RPMI7951 (cell line): ENCODE results near the gene ERMARD. TPM values are rescaled to one million over a fixed set of nuclear protein-coding genes. Genes with fewer than 3 reads are reported as not detected.

Source experiments
- DNase-seq: peaks from one replicate; pipeline ENCODE4 v3.0.0-alpha.2; 2012; ENCODE audit warnings: low read depth
- total RNA-seq: library from RNA; depleted of rRNA; stranded (reverse); fragments of >200 nt; shearing (Covaris generic); gene quantifications from 2 replicates; pipeline ENCODE4 v1.2.3, GENCODE V29; 2014; rRNA removed

ERMARD gene
- total RNA-seq = 15.6 and 15.9 TPM in 2 replicates

DNA sequence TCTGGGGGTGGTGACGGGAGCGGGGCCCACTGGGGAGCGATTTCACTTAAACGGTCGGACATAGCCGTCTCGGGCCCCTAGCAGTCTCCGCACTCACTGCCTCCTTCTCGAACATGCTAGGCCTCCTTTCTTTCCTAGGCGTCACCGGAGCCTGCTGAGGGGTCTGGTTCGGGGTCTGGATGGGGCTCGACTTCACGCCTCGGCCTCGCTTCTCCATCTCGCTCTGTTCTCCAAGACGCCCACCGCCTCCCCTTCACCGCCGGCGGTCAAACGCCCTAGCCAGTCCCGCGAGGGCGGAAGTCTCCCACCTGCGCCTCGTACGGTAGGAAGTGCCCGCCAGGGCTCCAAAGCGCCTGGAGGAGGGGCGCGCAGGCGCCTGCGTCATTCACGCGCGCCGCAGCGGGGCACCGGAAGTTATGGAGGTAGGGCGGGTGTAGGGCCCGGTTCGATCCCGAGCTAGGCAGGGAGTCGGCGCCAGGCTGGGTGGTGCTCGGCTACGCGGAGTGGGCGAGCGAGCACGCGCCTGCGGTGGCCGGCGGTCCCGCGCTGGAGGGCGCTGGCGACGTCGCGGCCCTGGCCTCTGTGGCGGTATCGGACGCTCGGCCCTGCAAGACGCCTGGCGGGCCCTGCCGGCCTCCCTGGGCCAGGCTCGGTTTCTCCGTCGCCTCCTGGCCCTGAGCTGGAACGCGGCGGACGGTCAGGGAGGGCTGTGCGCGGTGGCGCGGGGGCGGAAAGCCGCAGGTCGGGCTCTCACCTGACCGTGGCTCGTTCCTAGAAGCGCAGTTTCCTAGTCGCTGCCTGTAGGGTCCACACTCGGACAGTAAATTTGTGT is at the start of gene ERMARD, which contains the start of gene DYNLT2:
Gene ERMARD, plus strand, starts transcription at position 381 of the 832 bp plus-strand sequence. Its CDS starts 36 bp downstream, at position 417.
Gene DYNLT2, minus strand, starts transcription at position 331 of the 832 bp plus-strand sequence. Its CDS starts 114 bp downstream, at position 217.
- peak; percentile 91 for DNase-seq

DNA sequence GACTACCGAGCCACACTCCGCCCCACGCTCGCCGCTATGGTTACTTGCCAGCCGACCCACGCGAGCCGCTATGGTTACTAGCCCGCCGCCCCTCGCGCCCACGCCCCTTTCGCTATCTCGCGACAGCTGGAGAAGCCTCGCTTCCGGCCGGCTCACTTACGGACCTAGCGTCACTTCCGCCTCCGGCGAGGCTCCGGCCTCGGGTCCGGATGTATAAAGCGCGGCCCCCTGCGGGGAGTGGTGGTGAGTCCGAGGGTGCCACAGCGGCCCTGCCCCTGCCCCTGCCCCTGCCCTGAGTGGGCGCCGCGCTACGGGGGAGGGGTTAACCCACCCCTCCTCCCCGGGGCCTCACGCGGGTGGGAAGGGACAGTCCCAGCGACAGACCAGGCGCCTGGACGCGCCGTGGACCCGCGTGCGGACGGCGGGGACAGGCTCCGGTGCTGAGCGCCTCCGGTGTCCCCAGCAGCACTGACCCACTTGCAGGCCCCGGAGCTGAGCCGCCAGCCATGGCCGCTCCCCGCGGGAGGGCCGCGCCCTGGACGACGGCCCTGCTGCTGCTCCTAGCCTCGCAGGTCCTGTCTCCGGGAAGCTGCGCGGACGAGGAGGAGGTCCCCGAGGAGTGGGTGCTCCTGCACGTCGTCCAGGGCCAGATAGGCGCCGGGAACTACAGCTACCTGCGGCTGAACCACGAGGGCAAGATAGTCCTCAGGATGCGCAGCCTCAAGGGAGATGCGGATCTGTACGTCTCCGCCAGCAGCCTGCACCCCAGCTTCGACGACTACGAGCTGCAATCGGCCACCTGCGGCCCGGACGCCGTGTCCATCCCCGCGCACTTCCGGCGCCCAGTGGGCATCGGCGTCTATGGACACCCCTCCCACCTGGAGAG is 49.2 kb upstream of the ERMARD start, which contains the start of the genes C6orf120 and WDR27:
Gene C6orf120, plus strand, starts transcription at position 173 of the 886 bp plus-strand sequence. Its CDS starts 334 bp downstream, at position 507.
Gene WDR27, minus strand, starts transcription at position 76 of the 886 bp plus-strand sequence. CDS start 13,024 bp downstream, outside the sequence.
- peak; percentile 96 for DNase-seq

DNA sequence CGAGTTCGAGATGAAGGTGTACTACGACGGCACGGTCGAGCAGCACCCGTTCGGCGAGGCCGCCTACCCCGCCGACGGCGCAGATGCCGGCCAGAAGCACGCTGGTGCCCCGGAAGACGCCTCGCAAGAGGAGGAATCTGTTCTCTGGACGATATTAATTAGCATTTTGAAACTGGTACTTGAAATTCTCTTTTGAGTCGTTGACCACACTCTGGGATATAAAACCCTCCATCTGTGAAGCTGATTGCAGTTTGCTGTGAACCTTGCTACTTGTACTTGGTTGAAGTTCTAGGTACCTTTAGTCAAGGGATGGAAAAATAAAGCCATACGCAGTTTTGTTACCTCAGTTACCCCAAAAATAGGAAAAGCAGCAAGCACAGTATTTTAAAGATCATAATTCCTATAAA is 48.6 kb upstream of the ERMARD start:
- DNase-seq = no peak

DNA sequence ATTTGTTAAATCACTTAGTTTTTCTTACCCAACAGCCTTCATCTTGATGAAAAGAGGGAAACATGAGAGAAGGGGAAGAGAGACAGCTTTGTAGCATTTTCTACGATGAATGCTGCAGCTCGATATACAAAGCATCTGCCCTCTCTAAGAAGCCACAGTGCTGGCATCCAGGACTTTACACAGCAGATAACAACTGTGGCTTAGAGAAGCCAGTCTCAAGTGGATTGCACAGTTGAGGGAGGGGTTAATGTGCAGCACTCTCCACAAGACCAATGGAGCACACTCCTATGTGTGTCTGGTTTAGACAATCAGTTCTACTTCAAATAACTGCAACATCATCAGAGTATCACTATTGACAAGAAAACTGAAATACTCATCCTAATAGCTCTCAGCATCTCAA is 43.6 kb upstream of the ERMARD start:
- DNase-seq = no peak

DNA sequence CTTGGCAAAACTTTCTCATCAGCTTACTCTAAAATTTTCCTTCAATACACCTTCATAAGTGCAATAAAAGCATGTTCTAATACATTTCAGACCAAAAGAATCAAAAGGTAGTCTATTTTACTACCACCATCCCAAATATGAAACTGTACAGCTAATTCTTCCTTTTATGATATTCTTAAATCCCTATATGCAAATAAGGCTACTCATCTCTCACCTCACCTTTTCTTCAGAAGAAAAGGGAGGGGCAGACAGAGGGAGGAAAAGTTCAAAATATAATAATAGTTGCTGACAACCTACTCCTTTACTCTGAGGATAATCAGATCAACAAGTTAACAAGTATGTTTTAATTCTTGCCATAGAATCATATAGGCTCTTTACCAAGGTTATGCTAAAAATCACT is 42.1 kb upstream of the ERMARD start:
- no peak for DNase-seq

DNA sequence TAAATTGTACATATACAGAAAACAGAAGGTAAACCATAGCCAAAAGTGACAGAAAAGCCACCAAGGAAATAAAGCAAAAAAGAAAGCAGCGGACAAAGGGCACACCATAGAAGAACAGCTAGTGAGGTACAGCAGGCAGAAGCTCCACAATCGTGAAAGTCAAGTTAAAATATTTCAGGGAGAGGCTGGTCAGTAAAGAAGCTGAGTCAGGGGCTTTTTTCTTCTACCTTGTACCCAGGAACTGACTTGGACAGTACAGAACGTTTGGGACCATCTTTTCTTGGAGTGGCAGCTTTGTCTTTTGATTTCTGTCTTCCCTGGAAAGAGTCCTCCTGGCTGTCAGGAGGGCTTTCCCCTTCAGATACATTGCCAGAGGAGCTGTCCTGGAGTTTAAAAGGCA is 41.4 kb upstream of the ERMARD start:
- DNase-seq = no peak

DNA sequence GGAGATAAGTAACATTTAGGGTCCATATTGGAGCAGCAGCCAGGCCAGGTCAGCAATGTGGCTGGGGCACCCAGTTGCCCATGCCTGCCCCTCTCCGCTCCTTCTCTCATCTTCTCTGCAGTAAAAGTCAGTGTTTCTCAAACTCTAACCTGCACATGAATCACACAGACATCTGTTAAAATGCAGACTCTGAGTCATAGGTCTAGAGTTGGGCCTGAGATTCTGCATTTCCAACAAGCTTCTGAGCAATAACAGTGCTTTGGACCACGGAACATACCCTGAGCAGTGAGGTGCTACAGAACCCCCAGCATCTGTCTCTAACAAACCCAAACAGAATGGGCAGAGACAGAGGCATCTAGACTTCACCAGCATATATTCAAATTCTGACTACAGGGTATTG is 37.2 kb upstream of the ERMARD start:
- DNase-seq = no peak

DNA sequence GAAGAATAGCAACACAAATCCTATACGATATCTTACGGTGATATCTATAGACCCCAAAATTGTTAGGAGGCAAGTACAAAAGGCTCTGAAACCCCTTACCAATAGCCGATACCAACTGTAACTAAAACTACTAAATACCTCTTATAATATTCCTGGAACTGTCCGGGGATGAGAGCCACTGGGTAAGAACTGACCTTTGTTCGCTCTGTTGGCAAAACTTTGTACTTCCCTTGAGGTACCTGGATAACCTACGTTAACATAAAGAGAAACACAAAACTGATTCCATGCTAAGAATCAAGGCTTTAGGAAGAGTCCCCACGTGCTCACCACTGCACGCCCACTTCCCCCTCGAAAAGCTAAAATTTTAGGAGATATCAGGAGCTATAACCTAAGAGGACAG is 36.8 kb upstream of the ERMARD start:
- no peak for DNase-seq

DNA sequence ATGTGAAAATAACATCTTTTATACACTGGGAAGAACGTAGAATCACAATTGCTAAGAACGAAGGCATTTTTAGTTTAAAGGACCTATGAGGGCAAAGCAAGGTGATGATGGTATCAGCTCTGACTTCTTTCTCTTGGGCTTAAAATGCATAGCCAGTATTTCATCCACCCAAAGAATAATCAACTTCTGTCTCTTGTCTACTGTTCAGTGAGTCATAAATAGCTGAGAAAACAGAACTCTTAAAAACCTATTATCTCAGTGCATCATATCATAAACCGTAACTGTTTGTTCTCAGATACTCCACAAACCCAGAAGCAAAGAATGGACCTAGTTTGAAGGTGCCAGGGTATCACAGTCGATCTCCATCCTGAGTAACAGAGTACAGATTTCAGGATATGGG is 32.3 kb upstream of the ERMARD start:
- no peak for DNase-seq

DNA sequence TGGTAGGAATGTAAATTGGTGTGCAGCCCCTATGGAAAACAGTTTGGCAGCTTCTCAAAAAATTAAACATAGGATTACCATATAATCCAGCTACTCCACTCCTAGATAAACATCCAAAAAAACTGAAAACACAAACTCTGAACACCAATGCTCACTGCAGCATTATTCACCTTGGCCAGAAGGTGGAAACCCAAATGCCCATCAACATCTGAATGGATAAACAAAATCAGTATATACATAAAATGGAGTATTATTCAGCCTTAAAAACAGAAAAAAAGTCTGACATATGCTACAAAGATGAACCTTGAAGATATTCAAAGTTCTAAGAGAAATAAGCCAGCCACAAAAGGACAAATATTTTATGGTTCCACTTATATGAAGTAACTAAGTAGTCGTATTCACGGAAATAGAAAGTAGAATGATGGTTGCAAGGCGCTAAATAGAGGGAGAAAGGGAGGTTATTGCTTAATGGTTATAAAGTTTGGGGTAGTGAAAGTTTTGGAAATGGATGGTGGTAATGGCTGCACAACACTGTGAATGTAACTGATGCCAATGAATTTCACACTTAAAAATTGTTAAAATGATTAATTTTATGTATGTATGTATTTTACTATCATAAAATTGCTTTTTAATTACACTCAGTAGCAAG is 31.1 kb upstream of the ERMARD start:
- DNase-seq = no peak

DNA sequence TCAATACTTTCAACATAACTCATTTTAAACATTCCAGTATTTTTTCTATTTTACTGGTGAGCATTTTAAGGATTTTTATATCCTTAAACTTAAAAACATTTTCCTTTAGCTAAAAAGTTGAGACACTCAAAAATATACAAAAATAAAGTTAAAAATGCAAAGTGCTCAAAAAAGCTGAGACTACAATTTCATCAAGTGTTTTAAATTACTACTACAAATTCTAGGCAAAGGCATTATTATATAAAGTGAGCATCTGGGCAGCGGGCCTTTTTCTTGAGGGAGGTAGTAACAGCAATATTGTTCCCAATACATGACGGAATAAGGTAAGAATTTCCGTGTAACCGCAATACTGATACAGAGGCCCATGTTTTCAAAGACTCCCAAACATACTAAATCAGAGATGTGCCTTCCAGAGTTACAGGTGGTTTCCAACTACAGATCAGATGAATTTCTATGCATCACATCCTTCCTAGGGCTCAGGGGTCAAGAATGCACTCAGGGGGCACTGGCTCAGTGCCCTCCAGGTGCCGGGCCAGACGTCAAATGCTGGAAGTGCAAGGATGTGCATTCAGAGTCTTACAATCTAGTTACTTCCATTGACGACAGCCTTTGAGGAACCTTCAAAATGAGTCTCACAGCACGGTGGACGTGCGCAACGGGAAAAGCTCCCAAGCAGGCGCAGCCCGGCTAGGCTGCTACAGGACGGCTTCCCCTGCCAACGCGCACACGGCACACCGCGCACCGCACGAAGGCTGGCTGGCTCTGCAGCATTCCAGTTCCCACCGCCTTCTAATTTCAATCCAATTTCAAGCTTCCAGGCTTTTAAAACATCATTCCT is 28.8 kb upstream of the ERMARD start:
- peak; percentile 80 for DNase-seq

DNA sequence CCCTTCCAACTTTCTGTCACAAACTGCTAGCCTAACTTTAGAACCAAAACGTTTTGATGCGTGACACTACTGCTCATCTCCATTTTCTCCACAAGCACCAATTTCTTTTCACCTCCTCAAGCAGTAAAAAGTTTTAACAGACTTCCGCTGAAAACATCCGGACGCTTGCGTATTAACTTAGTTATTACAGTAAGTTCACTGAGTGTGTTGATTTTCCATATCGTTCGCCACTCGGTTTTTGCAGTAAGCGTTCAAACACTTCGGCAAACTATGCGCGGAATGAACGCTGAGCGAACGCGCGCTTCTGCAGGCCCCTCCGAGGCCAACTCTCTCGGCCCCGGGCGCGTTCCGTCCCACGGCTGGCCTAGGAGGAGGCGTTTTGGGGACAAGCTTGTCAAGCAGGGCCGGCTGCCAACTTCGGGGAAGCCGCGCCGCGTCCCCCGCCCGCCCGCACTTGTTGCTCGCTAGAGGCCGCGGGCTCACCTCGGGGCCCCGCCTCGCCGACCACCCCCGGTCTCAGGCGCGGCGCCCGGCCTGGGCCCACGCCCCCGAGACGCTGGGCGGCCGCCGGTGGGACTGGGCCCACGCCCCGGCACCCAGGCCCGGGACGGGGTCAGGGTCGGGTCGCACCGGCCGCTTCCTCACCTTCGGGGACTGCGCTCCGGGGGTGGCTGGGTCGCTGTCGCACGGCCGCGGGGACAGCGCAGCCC is 28.1 kb upstream of the ERMARD start:
- peak; percentile 64 for DNase-seq

DNA sequence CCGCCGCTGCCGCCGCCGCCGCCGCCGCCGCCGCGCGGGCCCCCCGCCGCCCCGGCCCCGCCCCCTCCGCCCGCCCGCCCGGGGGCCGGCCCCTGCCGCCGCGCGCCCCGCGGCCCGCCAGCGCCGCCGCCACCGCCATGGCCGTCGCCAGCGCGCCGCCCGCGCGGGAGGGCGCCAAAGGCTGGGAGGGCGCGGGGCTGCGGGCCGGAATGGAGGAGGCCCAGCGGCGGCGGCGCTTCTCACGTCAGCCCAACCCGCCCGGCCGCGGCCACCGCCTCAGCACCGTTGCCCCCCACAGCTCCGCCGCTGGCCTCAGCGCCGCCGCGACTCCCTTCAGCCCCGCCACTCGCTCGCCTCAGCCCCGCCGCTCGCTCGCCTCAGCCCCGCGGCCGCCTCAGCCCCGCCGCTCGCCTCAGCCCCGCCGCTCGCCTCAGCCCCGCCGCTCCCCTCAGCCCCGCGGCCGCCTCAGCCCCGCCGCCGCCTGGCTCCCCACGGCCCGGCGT is 27.4 kb upstream of the ERMARD start:
- peak; percentile 35 for DNase-seq

DNA sequence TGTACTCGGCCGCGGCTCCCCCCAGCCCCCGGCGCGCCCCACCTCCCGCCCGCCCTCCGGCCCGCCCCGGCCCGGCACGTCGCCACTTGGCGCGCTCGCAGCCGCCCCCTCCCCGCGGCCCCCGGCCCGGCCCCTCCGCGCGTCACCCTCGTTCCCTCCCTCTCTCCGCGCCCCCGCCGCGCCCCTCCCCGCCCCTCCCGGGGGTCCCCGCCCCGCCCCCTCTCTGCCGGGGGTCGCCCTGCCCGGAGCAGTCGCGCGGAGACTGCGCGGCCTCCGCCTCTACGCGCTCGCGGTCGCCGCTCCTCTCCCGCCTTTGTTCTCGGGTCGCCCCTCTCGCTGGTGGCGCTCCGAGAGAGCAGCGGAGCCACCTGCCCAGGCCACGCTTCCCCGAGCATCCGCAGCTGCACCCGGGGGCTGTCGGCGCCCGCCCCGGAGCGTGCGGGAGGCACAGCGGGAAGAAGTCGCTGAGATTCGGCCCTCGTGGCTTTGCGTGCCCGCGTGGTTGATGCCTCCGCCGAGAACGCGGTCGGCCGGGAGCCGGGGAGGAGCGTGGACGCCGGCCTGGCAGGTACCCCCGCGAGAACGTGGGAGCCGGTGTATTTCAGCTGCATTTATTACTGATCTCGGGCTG is 26.8 kb upstream of the ERMARD start, which contains the start of gene PHF10:
Gene PHF10, minus strand, starts transcription at position 7 of the 631 bp plus-strand sequence. CDS start 569 bp downstream, outside the sequence.
- DNase-seq = peak; percentile 25

DNA sequence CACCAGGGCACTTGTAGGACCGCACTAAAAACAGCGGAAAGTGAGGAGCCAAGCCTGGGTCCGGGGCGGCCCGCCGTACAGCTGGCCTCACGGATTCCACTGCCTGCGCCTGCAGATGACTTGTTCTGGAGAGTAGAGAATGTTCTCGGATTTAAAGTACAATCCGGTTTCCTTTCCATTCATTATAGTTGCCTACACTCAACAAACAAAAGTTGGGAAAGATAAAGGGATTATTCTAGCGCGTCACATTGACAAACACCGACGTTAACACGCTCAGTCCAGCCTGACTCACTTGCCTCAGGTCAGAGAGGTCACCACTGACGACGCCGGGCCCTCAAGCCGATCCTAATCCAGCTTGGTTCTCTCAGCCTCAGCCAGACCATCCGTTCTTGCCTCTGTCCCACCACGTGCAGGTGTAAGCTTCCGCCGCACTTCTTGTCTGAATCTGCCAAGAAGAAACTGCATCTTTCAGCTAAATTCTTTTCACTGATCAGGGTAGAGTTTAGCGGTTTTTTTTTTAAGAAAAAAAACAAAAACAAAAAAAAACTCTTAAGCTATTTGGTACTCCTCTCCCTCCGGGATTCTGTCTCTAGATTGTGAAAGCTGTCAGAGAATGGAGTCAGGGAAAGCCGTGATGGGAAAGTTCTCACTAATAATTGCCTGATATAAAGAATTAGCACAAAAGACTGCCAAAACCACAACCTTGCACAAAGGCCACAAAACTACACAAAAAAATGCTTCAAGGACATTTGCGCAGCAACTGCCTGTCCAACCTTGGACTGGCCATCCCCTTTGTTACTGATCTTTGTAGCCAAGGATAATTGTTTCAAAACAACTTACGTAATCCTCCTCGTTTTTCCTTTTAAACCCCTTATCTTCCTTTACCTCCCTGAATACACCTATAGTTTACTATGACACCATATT is 26.0 kb upstream of the ERMARD start:
- peak; percentile 42 for DNase-seq

DNA sequence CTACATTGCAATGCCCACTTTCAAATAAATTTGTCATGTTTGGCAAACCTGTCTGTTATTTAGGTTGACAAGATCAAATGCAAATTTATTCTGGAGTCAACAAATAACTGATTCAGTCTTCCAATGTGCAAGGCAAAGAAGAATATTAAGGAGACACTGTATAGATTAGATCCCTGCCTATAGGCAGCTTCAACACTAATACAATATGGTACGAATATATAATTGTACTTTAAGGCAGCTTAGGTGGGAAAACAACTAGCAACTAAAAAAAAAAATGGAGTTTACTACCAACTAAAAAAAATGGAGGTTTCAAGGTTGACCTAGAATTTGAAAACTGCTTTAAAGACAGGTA is 25.4 kb upstream of the ERMARD start:
- no peak for DNase-seq

DNA sequence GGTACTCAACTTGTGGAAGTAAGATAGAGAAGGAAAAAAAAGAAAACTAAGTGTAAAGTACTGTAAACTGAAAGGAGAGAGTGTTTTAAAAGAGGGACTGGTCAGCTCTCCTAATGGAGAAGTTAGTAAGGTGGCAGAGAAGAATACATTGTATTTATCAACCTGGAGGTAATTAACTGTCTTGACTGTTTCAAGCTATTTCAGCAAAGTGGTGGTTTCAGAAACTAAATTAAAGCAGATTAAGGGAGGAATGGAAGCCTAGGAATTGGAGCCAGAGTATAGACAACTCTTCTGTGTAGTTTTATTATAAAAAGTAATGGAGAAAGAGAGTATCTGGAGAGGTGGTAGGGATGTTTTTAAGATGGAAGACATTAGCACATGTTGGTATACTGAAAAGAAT is 24.5 kb upstream of the ERMARD start:
- no peak for DNase-seq

DNA sequence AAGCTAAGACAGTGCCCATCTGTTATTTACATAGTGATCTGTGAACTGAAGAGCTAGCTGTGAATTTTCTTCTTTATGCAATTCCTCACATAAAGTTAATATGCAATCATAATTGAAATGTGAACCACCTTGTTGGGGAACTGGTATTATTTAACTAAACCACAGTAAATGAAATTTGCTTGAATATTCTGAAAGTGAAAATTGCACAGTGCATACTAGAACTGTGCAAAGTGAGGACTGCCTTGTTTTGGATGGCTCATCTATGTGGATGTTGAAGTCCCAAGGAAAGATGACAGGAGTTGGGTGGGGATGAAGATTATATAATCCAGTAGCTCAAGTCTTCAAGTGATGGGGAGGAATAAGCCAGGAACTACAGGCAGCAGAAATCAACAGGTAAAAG is 21.5 kb upstream of the ERMARD start:
- no peak for DNase-seq
